ENCODE data around the gene CDH1.

CDH1 gene

DNA sequence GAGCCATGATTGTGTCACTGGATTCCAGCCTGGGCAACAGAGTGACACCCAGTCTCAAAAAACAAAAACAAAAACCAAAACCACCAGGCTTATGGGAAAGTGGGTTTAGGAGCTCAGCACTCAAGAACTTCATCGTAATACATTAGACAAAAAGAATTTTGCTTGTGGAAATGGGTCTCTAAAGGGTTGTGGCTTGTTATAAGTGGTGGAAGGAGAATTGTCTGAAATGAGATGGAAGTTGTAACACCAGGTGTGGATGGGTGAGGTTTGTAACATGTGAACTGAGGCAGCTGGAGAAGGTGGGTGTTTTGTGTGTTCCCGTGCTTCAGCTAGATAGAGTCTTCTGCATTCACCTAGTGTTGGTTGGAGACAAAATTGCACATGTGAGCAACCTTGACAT lies 35.8 kb downstream of the CDH1 start:
- no peak overlapping the region for H3K27ac ChIP-seq
- TF ChIP-seq, protein P1, sequence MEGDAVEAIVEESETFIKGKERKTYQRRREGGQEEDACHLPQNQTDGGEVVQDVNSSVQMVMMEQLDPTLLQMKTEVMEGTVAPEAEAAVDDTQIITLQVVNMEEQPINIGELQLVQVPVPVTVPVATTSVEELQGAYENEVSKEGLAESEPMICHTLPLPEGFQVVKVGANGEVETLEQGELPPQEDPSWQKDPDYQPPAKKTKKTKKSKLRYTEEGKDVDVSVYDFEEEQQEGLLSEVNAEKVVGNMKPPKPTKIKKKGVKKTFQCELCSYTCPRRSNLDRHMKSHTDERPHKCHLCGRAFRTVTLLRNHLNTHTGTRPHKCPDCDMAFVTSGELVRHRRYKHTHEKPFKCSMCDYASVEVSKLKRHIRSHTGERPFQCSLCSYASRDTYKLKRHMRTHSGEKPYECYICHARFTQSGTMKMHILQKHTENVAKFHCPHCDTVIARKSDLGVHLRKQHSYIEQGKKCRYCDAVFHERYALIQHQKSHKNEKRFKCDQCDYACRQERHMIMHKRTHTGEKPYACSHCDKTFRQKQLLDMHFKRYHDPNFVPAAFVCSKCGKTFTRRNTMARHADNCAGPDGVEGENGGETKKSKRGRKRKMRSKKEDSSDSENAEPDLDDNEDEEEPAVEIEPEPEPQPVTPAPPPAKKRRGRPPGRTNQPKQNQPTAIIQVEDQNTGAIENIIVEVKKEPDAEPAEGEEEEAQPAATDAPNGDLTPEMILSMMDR (conservative IDR thresholded peaks at IDR 0.05): no peak
- no peak for TF ChIP-seq ZFX (IDR thresholded peaks at IDR 0.05)

DNA sequence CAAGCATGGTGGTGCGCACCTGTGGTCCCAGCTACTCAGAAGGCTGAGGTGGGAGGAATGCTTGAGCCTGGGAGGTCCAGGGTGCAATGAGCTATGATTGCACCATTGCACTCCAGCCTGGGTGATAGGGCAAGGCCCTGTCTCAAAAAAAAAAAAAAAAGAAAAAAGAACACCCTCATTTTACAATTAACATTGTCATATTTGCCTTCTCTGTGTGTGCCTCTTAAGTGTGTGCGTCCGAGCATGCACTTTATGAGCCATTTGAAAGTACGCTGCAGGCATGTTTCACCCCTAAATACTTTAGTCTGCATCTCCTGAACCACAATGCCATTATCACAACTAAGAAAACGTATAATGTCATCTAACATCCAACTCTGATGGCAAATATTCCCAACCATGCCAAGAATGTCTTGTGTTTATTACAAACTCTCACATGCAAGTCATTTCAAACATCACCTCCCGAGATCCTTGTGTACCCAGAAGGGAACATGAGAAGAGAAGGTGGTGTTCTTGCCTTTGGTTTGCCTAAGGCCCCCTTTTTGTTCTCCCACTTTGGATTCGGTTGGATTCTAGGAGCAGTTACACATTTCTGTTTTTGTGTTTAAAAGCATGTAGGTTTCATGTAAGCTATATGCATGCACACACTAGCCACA lies 38.0 kb downstream of the CDH1 start:
- no peak overlapping the region for H3K27ac ChIP-seq
- TF ChIP-seq ZFX (IDR thresholded peaks at IDR 0.05): no peak
- TF ChIP-seq, protein P1 (conservative IDR thresholded peaks at IDR 0.05): no peak

DNA sequence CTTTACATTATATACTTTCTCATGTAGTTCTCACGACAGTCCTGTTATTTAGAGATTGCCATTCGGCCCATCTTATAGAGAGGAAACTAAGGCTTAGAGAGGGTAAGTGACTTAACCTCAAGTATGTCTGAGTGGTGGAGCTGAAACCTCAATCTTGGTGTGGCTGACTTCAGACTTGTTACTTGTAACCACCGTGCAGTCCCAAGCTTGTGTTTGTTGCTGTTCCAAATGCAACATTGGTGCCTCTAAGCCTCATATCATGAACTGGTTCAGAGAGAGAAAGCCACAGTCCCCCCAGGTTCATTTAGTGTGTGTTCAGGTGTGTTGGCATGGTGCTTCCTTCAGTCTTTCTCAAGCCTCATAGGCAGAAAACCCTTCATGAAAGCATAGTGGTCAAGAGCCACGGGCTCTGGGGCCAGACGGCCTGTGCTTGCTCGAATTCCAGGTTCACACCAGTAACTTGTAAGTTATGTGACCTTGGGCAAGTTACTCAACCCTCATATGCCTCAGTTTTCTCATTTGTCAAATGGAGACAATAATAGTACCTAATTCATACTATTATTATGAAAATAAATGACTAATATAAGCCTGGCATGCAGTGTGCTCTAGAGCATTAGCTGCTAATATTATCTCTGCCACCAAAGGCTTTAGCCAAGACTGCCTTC lies 39.9 kb downstream of the CDH1 start:
- TF ChIP-seq ZFX (IDR thresholded peaks at IDR 0.05): no peak
- TF ChIP-seq, protein P1 (conservative IDR thresholded peaks at IDR 0.05): no peak
- H3K27ac ChIP-seq: peak overlapping the region; percentile 82

DNA sequence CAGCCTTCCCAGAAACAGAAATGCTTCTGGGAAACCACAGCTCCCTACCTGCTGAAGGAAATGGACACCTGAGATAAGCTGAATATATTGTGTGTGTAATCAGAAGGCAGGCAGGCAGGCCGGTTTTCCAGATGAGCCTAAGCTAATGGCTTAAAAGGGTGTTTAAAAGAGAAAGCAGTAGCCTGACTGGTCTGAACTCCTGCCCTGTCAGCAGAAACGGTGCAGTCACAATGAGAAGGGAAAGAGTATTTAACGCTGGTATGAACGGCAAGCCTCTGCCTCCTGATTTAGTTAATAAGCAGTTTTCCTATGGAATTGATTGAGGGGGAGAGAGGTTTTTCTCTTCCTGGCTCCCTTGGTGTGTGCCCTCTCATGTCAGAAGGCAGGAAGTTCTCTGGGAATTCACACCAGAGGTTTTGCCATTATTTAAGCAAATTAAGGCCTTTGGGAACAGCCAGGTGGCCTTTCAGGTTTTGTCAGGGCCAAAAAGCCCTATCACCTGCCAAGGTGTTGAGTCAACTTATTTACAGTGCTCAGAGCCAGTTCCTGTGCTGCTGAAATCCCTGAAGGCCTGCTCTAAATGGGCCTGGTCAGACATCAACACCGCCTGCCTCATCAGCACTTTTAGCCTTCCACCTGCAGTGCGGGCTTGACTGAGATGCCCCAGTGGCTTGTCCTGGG lies 41.6 kb downstream of the CDH1 start:
- TF ChIP-seq, protein P1 (conservative IDR thresholded peaks at IDR 0.05): no peak
- TF ChIP-seq ZFX (IDR thresholded peaks at IDR 0.05): peak; percentile 31; the same call in 1 of the 2 replicates
- H3K27ac ChIP-seq: peak overlapping the region; percentile 82

DNA sequence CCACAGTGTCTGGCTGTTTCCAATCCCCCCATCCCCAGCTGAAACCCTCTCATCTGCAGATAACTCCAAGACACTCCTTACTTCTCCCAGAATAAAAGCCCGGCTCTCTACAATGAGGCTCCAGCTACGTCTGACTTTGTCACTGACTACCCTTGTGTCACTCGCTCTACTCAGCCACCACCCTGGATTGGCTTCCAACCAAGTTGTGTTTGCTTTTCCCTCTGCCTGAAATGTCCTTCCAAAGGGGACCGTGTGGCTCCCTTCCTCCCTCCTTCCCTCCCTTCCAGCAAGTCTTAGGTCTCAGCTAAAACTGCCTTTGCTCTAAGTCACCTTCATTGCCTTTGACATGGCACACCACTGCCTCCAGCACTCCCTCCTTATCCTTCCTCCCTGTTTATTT lies 42.8 kb downstream of the CDH1 start:
- no peak for TF ChIP-seq ZFX (IDR thresholded peaks at IDR 0.05)
- TF ChIP-seq, protein P1 (conservative IDR thresholded peaks at IDR 0.05): no peak
- peak overlapping the region; percentile 82 for H3K27ac ChIP-seq

DNA sequence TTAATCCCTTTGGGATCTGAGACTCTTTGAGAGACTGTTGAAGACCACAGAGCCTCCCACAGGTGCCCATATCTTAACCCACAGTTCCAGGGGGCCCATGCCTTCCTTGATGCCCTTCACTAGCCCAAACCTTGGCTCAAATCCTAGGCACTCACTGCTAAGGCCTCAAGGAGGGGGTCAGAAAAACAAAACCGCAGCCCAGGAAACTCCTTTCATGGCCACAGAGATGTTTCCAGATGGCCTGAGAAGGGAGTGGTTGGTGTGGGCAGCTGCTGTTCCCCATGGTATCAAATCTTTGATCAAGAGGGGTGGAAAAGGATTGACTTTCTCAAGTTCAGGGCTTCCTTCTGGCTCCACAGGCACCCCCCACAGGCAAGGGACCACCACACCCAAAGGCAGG lies 44.7 kb downstream of the CDH1 start:
- TF ChIP-seq, protein P1 (conservative IDR thresholded peaks at IDR 0.05): no peak
- TF ChIP-seq ZFX (IDR thresholded peaks at IDR 0.05): no peak
- peak overlapping the region; percentile 8; the same call in 1 of the 2 replicates for H3K27ac ChIP-seq

Measured in C4-2B (cell line).